ENCODE data around the gene CRELD2.

CRELD2 gene

GRCh38 chr22:49962751-49963646 is 44.6 kb downstream of the CRELD2 start (continued):
- TF ChIP-seq ZNF639 (tag by site-specific recombination; IDR thresholded peaks at IDR 0.05) (no peak), ZNF48 (tag by site-specific recombination; IDR thresholded peaks at IDR 0.05) (no peak), ZNF658 (tag by site-specific recombination; IDR thresholded peaks at IDR 0.05) (no peak), ZSCAN30 (tag by site-specific recombination; IDR thresholded peaks at IDR 0.05) (no peak), HOXA7 (CRISPR knock-in tag; IDR thresholded peaks at IDR 0.05; ENCODE audit: borderline replicate concordance) (no peak), ZBTB8A (tag by site-specific recombination; IDR thresholded peaks at IDR 0.05) (peak; percentile 52), ZNF214 (tag by site-specific recombination; IDR thresholded peaks at IDR 0.05; ENCODE audit: borderline replicate concordance) (no peak)

- no peak for TF ChIP-seq ZSCAN5A (tag by site-specific recombination; IDR thresholded peaks at IDR 0.05)
- no peak for TF ChIP-seq ZBTB6 (tag by site-specific recombination; IDR thresholded peaks at IDR 0.05)
- TF ChIP-seq SCRT2 (tag by site-specific recombination; IDR thresholded peaks at IDR 0.05), result no peak
- TF ChIP-seq ZFHX2 (tag by site-specific recombination; conservative IDR thresholded peaks at IDR 0.05), result peak; percentile 3; the same call in 1 of the 2 replicates
- no peak for TF ChIP-seq ZNF426 (tag by site-specific recombination; IDR thresholded peaks at IDR 0.05)
- peak; percentile 39; the same call in 1 of the 2 replicates for TF ChIP-seq PRDM4 (tag by site-specific recombination; IDR thresholded peaks at IDR 0.05)
- TF ChIP-seq ZFP37 (tag by site-specific recombination; IDR thresholded peaks at IDR 0.05), result no peak
- no peak for TF ChIP-seq ZNF133 (tag by site-specific recombination; IDR thresholded peaks at IDR 0.05)
- TF ChIP-seq ZNF585B (tag by site-specific recombination; IDR thresholded peaks at IDR 0.05), result no peak
- TF ChIP-seq ZNF544 (tag by site-specific recombination; IDR thresholded peaks at IDR 0.05), result no peak
- no peak for TF ChIP-seq ZNF510 (tag by site-specific recombination; IDR thresholded peaks at IDR 0.05; ENCODE audit: insufficient replicate concordance)
- TF ChIP-seq ZBTB20 (tag by site-specific recombination; IDR thresholded peaks at IDR 0.05), result 0 out of 2 replicates have a peak, but pooled peaks have one; percentile 16
- TF ChIP-seq GLIS2 (tag by site-specific recombination; IDR thresholded peaks at IDR 0.05), result peak; percentile 9; the same call in 1 of the 2 replicates
- CTCF ChIA-PET, result no interaction called here
These were observed 45.2 kb downstream of the CRELD2 start for GRCh38 chr22:49963647-49964026.

More at GRCh38 chr22:49963647-49964026, 45.2 kb downstream of the CRELD2 start:
- Histone ChIP-seq H3K4me3 (ENCODE audit: low read depth, low read length) (no peak overlapping the region; the same call in 1 of the 2 replicates), H3K27ac (ENCODE audit: extremely low read depth, low read depth, low read length) (peak overlapping the region; percentile 89), H3K4me1 (ENCODE audit: control insufficient read depth, insufficient read depth, low read length) (peaks cover 12% of the 10 kb centered on the region), H3K36me3 (ENCODE audit: control insufficient read depth in 2 of 2, insufficient read depth in 1 of 2, low read length in 2 of 2) (peaks cover 10 to 41% of the 10 kb centered on the region in 2 experiments), H3K9me3 (ENCODE audit: control insufficient read depth, insufficient read depth, low read depth, low read length) (no peaks in the 10 kb centered on the region)
- POLR2A ChIA-PET, result no interaction called here

Measured in HEK293 (cell line).